ENCODE measurements around the gene ZNF839. TPM values are rescaled to one million over a fixed set of nuclear protein-coding genes. Genes with fewer than 3 reads are reported as not detected.

ZNF839 gene
- total and polyA plus RNA-seq, 2 of the 4 experiments (the other 2 are of a cell fraction), result 5.7 to 10.7 TPM

GRCh38 chr14:102344485-102344884 is 24.9 kb downstream of the ZNF839 start:
- H3K23ac ChIP-seq (ENCODE audit: low read depth, low read length), result no peak overlapping the region
- no peak overlapping the region for H4K5ac ChIP-seq (ENCODE audit: low read depth, low read length)
- no peak overlapping the region for H3K14ac ChIP-seq (replicated peaks; ENCODE audit: low read depth, low read length)
- no peak overlapping the region for H3K4me2 ChIP-seq (ENCODE audit: low read depth, low read length)
- CTCF ChIA-PET, result no interaction called here
- no peaks in the 10 kb centered on the region for H3K9me1 ChIP-seq (ENCODE audit: insufficient read depth, low read length)
- H4K20me1 ChIP-seq (ENCODE audit: insufficient read depth, low read length), result no peaks in the 10 kb centered on the region; the same call in 1 of the 2 replicates
- peaks cover 50% of the 10 kb centered on the region for H3K36me3 ChIP-seq (ENCODE audit: control insufficient read depth, insufficient read depth, low read length)
- H2BK120ac ChIP-seq (ENCODE audit: low read depth, low read length), result no peak overlapping the region
- intact Hi-C loops (cut with micrococcal nuclease), result no loop called here
- no peak for TF ChIP-seq RFX5 (IDR thresholded peaks at IDR 0.05; ENCODE audit: low read depth, low read length)
- no peak for TF ChIP-seq BHLHE40 (IDR thresholded peaks at IDR 0.05; ENCODE audit: low read depth, low read length)
- TF ChIP-seq CHD1 (IDR thresholded peaks at IDR 0.05; ENCODE audit: low read depth, low read length), result no peak
- no peak for TF ChIP-seq ELK1 (IDR thresholded peaks at IDR 0.05; ENCODE audit: borderline replicate concordance, low read depth, low read length)
- TF ChIP-seq FOS (IDR thresholded peaks at IDR 0.05; ENCODE audit: low read depth, low read length), result no peak
- no peak for TF ChIP-seq RAD21 (IDR thresholded peaks at IDR 0.05; ENCODE audit: low read length)
- no peak for TF ChIP-seq CEBPB (IDR thresholded peaks at IDR 0.05; ENCODE audit: low read depth, low read length)
- no peaks in the 10 kb centered on the region for H3K4me1 ChIP-seq (ENCODE audit: control insufficient read depth, insufficient read depth, low read length)
- no peak overlapping the region for H3K18ac ChIP-seq (ENCODE audit: low read depth, low read length)
- POLR2A ChIA-PET (ENCODE audit: unreplicated experiment), result no interaction called here
- H2AFZ ChIP-seq (replicated peaks; ENCODE audit: low read length, poor library complexity), result no peak overlapping the region
- no peak overlapping the region for H3K27ac ChIP-seq (ENCODE audit: insufficient read depth, low read length)
- H2BK15ac ChIP-seq (ENCODE audit: low read depth, low read length), result no peak overlapping the region
- no peak overlapping the region for H2AK5ac ChIP-seq (ENCODE audit: low read depth, low read length)
- H3K27me3 ChIP-seq (ENCODE audit: control insufficient read depth, insufficient read depth, low read length), result no peaks in the 10 kb centered on the region
- BruUV-seq (replicated peaks), result no TSS peak
- H3K9ac ChIP-seq (ENCODE audit: low read depth, low read length), result no peak overlapping the region
- H3K9me3 ChIP-seq (ENCODE audit: control insufficient read depth, insufficient read depth, low read length), result no peaks in the 10 kb centered on the region
- WGBS, 2 experiments (ENCODE audit: extremely low coverage in 2 of 2, insufficient read length in 1 of 2), result 95% methylated on average over 4 of the region's 5 CpGs; no CpG with 5 or more reads in 1 of the 2 experiments
- no peak overlapping the region for H3K4me3 ChIP-seq (ENCODE audit: insufficient read depth, low read depth, low read length)
- dilution Hi-C loops (cut with HindIII; ENCODE audit: low sequenced_read_pairs, unreplicated experiment), result no loop called here
- H3K79me1 ChIP-seq (ENCODE audit: low read depth in 1 of 2, low read length in 2 of 2), result no peaks in the 10 kb centered on the region
- no peak overlapping the region for H4K8ac ChIP-seq (ENCODE audit: low read depth in 2 of 2, low read length in 2 of 2)
- H3K56ac ChIP-seq (ENCODE audit: extremely low read depth, insufficient read depth, low read length), result no peak overlapping the region
- H4K91ac ChIP-seq (ENCODE audit: insufficient read depth, low read depth, low read length), result no peak overlapping the region
- H2AK9ac ChIP-seq (replicated peaks; ENCODE audit: low read depth, low read length, poor library complexity), result no peak overlapping the region
- ATAC-seq (ENCODE audit: low read depth) (no peak), DNase-seq (no peak)
- no peak overlapping the region for H2BK20ac ChIP-seq (ENCODE audit: low read depth, low read length)
- no peak overlapping the region for H2BK5ac ChIP-seq (ENCODE audit: low read depth, low read length, poor library complexity, severe bottlenecking)
- H3K4ac ChIP-seq (ENCODE audit: low read depth, low read length), result no peak overlapping the region
- in situ Hi-C loops (cut with MboI; ENCODE audit: low sequenced_read_pairs), result no loop called here

Data from IMR-90 (cell line).